OCI-LY3 (cell line): ENCODE measurements around the gene MUSK.

Experiments used
- EZH2phosphoT487 ChIP-seq: fragments of 200-600 bp; shearing (Covaris generic); IDR thresholded peaks from 2 replicates; pipeline ENCODE4 v1.6.1; 2018; ENCODE audit warnings: antibody characterized with exemption, mixed run types, low read depth
- TF ChIP-seq, protein P1 (sequence below): fragments of 200-600, 300-600 bp; sonication (generic); IDR thresholded peaks from 2 replicates; pipeline ENCODE4 v1.5.1; 2014; ENCODE audit warnings: antibody characterized with exemption, low read length, low read depth

DNA sequence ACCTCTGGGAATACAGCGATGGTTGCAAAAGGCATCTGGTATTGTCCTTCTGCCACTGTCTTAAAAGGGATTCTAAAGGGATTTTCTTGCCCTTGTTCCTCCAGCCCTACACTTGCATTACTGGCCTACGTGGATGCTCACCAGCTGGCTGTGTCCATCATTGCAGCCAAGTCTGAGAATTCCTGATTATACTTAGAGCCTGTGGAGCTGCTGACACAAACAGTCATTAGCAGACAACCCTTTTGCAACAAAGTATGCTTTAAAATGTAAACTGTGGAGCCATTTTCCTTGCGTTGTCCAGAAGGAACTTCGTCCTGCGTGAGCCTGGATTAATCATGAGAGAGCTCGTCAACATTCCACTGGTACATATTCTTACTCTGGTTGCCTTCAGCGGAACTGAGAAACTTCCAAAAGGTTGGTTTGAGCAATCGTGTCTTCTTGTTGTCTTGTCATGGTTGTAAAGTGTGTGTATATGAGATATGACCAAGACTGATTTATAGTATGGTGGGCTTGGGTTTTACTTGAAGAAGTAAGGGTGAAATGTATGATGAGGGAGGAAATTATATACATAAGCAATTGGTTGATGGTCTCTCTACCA is at the start of gene MUSK:
- TF ChIP-seq, protein P1, sequence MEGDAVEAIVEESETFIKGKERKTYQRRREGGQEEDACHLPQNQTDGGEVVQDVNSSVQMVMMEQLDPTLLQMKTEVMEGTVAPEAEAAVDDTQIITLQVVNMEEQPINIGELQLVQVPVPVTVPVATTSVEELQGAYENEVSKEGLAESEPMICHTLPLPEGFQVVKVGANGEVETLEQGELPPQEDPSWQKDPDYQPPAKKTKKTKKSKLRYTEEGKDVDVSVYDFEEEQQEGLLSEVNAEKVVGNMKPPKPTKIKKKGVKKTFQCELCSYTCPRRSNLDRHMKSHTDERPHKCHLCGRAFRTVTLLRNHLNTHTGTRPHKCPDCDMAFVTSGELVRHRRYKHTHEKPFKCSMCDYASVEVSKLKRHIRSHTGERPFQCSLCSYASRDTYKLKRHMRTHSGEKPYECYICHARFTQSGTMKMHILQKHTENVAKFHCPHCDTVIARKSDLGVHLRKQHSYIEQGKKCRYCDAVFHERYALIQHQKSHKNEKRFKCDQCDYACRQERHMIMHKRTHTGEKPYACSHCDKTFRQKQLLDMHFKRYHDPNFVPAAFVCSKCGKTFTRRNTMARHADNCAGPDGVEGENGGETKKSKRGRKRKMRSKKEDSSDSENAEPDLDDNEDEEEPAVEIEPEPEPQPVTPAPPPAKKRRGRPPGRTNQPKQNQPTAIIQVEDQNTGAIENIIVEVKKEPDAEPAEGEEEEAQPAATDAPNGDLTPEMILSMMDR, result no peak
- TF ChIP-seq EZH2phosphoT487, result no peak
